Activated CD4-positive, alpha-beta memory T cell treated with anti-CD3 and anti-CD28 coated beads for 36 hours (primary cell): ENCODE data around the gene PPP1R12A. TPM values are rescaled to one million over a fixed set of nuclear protein-coding genes. Genes with fewer than 3 reads are reported as not detected.
"Not testable (repeated sequence)": the region's sequence is repeated elsewhere in the genome, so short reads cannot be mapped to it uniquely, and the experiment has no call there.

Source experiments
- CTCF ChIA-PET: fragments of 350-600 bp; sonication (Branson Sonifier 250); formaldehyde crosslinking; loops from one replicate; lab custom pipeline; 2021; ENCODE audit warnings: antibody characterized with exemption, inconsistent platforms; lab: Charles Lee
- POLR2A ChIA-PET: fragments of 350-600 bp; sonication (Branson Sonifier 250); formaldehyde crosslinking; loops from one replicate; lab custom pipeline; 2021; ENCODE audit warnings: antibody characterized with exemption; lab: Charles Lee
- DNase-seq: peaks from one replicate; pipeline ENCODE4 v3.0.0-alpha.2; 2020
- H3K27ac Mint-ChIP-seq: one replicate; pipeline ENCODE4 v1.8.0; 2021; ENCODE audit warnings: mixed read lengths
- H3K27me3 Mint-ChIP-seq: one replicate; pipeline ENCODE4 v1.8.0; 2021; ENCODE audit warnings: mixed read lengths
- H3K36me3 Mint-ChIP-seq: one replicate; pipeline ENCODE4 v1.8.0; 2021; ENCODE audit warnings: mixed read lengths
- H3K4me1 Mint-ChIP-seq: one replicate; pipeline ENCODE4 v1.8.0; 2021; ENCODE audit warnings: low read depth, mixed read lengths
- H3K4me3 Mint-ChIP-seq: one replicate; pipeline ENCODE4 v1.8.0; 2021; ENCODE audit warnings: mild to moderate bottlenecking, mixed read lengths
- H3K9me3 Mint-ChIP-seq: one replicate; pipeline ENCODE4 v1.8.0; 2021; ENCODE audit warnings: mixed read lengths
- intact Hi-C: fragments of 100-400 bp; cut with micrococcal nuclease; formaldehyde crosslinking; loops from one replicate; pipeline ENCODE4 v1.15.1; 2023
- total RNA-seq, 2 experiments: library from RNA; stranded (reverse); gene quantifications; one replicate each; pipeline ENCODE4 v1.2.3, GENCODE V29; 2021

The PPP1R12A gene
- total RNA-seq, 2 experiments from 2014 or later = 74.5 to 75.7 TPM

DNA sequence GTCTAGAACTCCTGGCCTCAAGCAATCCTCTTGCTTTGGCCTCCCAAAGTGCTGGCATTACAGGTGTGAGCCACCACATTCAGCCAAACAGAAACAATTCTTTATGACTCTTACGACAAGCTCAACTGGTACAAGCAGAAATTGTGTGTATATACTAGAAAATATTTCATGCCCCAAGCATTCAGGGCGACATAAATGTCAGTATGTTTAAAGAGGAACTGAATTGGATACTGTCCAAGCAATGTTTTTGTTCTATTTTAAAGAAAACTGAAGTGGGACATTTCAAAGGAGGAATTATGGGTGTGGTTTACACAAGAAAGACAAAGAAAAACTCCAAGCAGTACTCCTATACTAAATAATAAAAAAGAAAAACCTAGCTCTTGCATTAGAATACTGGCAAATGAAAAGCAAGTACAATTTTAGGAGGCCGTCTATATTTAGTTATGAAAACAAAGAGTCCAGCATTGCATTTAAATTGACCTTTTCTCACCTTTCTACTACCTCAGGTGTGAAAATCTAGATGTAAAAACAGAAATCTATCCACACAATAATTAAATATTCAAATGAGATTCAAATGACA, 48.9 kb downstream of the PPP1R12A start:
- no peak for DNase-seq
- CTCF ChIA-PET = interaction anchor here (0.7 to 2.7 kb wide), 8 partner anchors 13 to 384 kb away, joined by 3 to 11 read pairs (median 3); no protein-coding TSS in a partner anchor
- Mint-ChIP-seq H3K4me1 (peaks cover 63% of the 10 kb centered on the region), H3K36me3 (no peaks in the 10 kb centered on the region), H3K4me3 (no peak overlapping the region), H3K27me3 (no peaks in the 10 kb centered on the region), H3K27ac (no peak overlapping the region), H3K9me3 (no peaks in the 10 kb centered on the region)
- intact Hi-C loops = no loop called here
- POLR2A ChIA-PET = interaction anchor here (0.7 kb wide), 1 partner anchor 50 kb away, joined by 3 read pairs; no protein-coding TSS in a partner anchor

- POLR2A ChIA-PET = no interaction called here
- Mint-ChIP-seq H3K4me3 (no peak overlapping the region), H3K27me3 (no peaks in the 10 kb centered on the region), H3K4me1 (peaks cover 71% of the 10 kb centered on the region), H3K27ac (no peak overlapping the region), H3K36me3 (peaks cover 3% of the 10 kb centered on the region), H3K9me3 (no peaks in the 10 kb centered on the region)
- CTCF ChIA-PET = no interaction called here
- no peak for DNase-seq
- intact Hi-C loops = no loop called here
These were observed 50.4 kb downstream of the PPP1R12A start for GRCh38 chr12:79884401-79885006.

- Mint-ChIP-seq H3K27ac (no peak overlapping the region), H3K4me1 (peaks cover 70% of the 10 kb centered on the region), H3K9me3 (peaks cover 2% of the 10 kb centered on the region), H3K36me3 (peaks cover 10% of the 10 kb centered on the region), H3K4me3 (no peak overlapping the region), H3K27me3 (no peaks in the 10 kb centered on the region)
- intact Hi-C loops = no loop called here
- ChIA-PET POLR2A (no interaction called here), CTCF (interaction anchor here (0.7 to 0.8 kb wide), 2 partner anchors 48 to 387 kb away, joined by 3 to 4 read pairs; no protein-coding TSS in a partner anchor)
- no peak for DNase-seq
These were observed 51.7 kb downstream of the PPP1R12A start for GRCh38 chr12:79883216-79883615.

GRCh38 chr12:79881351-79881750, 53.5 kb downstream of the PPP1R12A start:
- Mint-ChIP-seq H3K4me1 (peaks cover 62% of the 10 kb centered on the region), H3K4me3 (no peak overlapping the region), H3K27ac (peak overlapping the region; percentile 30), H3K27me3 (no peaks in the 10 kb centered on the region), H3K36me3 (peaks cover 15% of the 10 kb centered on the region), H3K9me3 (peaks cover 2% of the 10 kb centered on the region)
- CTCF ChIA-PET = no interaction called here
- intact Hi-C loops = no loop called here
- no peak for DNase-seq
- POLR2A ChIA-PET = no interaction called here

- H3K36me3 Mint-ChIP-seq = peaks cover 17% of the 10 kb centered on the region
- H3K4me3 Mint-ChIP-seq, H3K9me3 Mint-ChIP-seq, H3K27ac Mint-ChIP-seq, POLR2A ChIA-PET, H3K27me3 Mint-ChIP-seq, CTCF ChIA-PET, DNase-seq, intact Hi-C loops: not testable (repeated sequence)
- H3K4me1 Mint-ChIP-seq = peaks cover 71% of the 10 kb centered on the region
These were observed 56.4 kb downstream of the PPP1R12A start for GRCh38 chr12:79878506-79878905.

- Mint-ChIP-seq H3K9me3 (peaks cover 2% of the 10 kb centered on the region), H3K4me3 (no peak overlapping the region), H3K27ac (no peak overlapping the region), H3K27me3 (no peaks in the 10 kb centered on the region), H3K36me3 (peaks cover 21% of the 10 kb centered on the region), H3K4me1 (peaks cover 67% of the 10 kb centered on the region)
- ChIA-PET POLR2A (no interaction called here), CTCF (interaction anchor here (0.6 kb wide), 1 partner anchor 391 kb away, joined by 3 read pairs; no protein-coding TSS in a partner anchor)
- DNase-seq = no peak
- intact Hi-C loops = no loop called here
These were observed 57.7 kb downstream of the PPP1R12A start for GRCh38 chr12:79877246-79877645.

GRCh38 chr12:79874665-79875064, 60.2 kb downstream of the PPP1R12A start:
- peaks cover 2% of the 10 kb centered on the region for H3K9me3 Mint-ChIP-seq
- peaks cover 32% of the 10 kb centered on the region for H3K36me3 Mint-ChIP-seq

DNA sequence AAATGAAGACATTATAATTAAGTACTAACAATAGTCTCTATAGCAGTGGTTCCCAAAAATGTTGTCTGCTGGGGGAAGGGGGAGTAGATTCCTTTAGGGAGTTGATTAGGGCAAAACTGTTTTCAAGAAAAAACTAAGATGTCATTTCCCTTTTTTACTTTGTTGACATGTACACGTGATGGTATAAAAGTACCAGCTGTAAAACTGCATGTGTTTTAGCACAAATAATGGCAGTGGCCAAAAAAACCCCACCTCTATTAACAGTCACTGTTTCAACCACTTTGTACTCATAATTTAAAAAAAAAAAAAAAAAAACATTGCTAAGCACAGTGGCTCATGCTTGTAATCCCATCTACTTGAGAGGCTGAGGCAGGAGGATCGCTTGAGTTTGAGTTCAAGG, 61.7 kb downstream of the PPP1R12A start:
- no peaks in the 10 kb centered on the region for H3K27me3 Mint-ChIP-seq
- no peak overlapping the region for H3K4me3 Mint-ChIP-seq
- ChIA-PET POLR2A (no interaction called here), CTCF (interaction anchor here (0.7 to 1.4 kb wide), 2 partner anchors 13 to 21 kb away, joined by 3 read pairs; no protein-coding TSS in a partner anchor)
- H3K36me3 Mint-ChIP-seq = peaks cover 39% of the 10 kb centered on the region
- DNase-seq = no peak
- no peaks in the 10 kb centered on the region for H3K9me3 Mint-ChIP-seq
- no peak overlapping the region for H3K27ac Mint-ChIP-seq
- peaks cover 42% of the 10 kb centered on the region for H3K4me1 Mint-ChIP-seq
- intact Hi-C loops = no loop called here

More at GRCh38 chr12:79874665-79875064, 60.2 kb downstream of the PPP1R12A start:
- CTCF ChIA-PET = no interaction called here
- no peak overlapping the region for H3K4me3 Mint-ChIP-seq
- no peak overlapping the region for H3K27ac Mint-ChIP-seq
- H3K4me1 Mint-ChIP-seq = peaks cover 48% of the 10 kb centered on the region
- no peak for DNase-seq
- no peaks in the 10 kb centered on the region for H3K27me3 Mint-ChIP-seq
- intact Hi-C loops = no loop called here
- POLR2A ChIA-PET = no interaction called here

DNA sequence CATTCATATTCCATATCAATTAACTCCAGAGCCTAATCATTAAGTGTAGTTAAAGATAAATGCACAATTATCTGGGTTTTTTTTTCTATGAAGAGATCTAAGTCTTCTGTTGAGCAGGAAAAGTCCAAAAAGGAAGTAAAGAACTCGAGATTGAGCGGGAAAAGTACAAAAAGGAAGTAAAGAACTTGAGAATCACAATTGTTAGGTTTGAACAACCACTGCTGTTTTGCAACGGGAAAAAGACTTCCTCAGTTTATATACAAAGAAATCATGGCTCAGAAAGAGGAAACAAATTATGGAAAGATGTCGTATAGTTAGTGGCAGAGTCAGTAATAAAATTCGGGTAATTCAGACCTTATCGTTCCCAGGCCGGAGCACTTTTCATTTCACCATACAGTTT, 63.3 kb downstream of the PPP1R12A start:
- peaks cover 39% of the 10 kb centered on the region for H3K4me1 Mint-ChIP-seq

DNA sequence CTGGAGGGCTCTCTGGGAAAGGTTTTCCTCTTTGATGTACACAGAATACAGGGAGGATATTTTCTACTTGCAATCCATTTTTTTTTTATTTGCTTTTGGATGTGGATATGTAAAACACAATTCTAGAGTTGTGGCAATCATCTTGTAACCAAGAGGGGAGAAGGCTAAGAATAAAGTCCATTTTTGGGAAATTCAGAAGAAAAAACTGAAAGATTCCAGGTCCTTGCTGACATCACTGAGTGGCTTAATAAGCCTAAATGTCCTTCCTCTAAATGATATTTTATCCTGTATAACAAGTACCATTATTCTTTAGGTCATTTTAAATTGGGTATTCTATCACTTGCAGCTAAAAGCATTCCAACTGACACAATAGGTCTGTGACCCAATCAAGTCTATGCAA, 64.0 kb downstream of the PPP1R12A start:
- Mint-ChIP-seq H3K27ac (no peak overlapping the region), H3K27me3 (no peaks in the 10 kb centered on the region), H3K4me3 (no peak overlapping the region), H3K36me3 (peaks cover 54% of the 10 kb centered on the region), H3K4me1 (peaks cover 39% of the 10 kb centered on the region), H3K9me3 (peaks cover 8% of the 10 kb centered on the region)
- ChIA-PET POLR2A (no interaction called here), CTCF (no interaction called here)
- intact Hi-C loops = no loop called here
- DNase-seq = no peak

More for the DNA sequence above, 63.3 kb downstream of the PPP1R12A start:
- no peak for DNase-seq
- intact Hi-C loops = no loop called here
- no peak overlapping the region for H3K27ac Mint-ChIP-seq
- ChIA-PET POLR2A (no interaction called here), CTCF (no interaction called here)
- H3K36me3 Mint-ChIP-seq = peaks cover 50% of the 10 kb centered on the region
- no peak overlapping the region for H3K4me3 Mint-ChIP-seq
- peaks cover 3% of the 10 kb centered on the region for H3K9me3 Mint-ChIP-seq
- no peaks in the 10 kb centered on the region for H3K27me3 Mint-ChIP-seq

GRCh38 chr12:79859646-79860045, 75.3 kb downstream of the PPP1R12A start:
- CTCF ChIA-PET = no interaction called here

GRCh38 chr12:79858518-79858917, 76.4 kb downstream of the PPP1R12A start:
- no peaks in the 10 kb centered on the region for H3K27me3 Mint-ChIP-seq
- CTCF ChIA-PET = no interaction called here
- H3K27ac Mint-ChIP-seq = no peak overlapping the region
- H3K4me1 Mint-ChIP-seq = peaks cover 20% of the 10 kb centered on the region
- no peak overlapping the region for H3K4me3 Mint-ChIP-seq
- intact Hi-C loops = no loop called here
- H3K36me3 Mint-ChIP-seq = peaks cover 45% of the 10 kb centered on the region
- POLR2A ChIA-PET = no interaction called here
- H3K9me3 Mint-ChIP-seq = peaks cover 14% of the 10 kb centered on the region
- DNase-seq = no peak

More at GRCh38 chr12:79859646-79860045, 75.3 kb downstream of the PPP1R12A start:
- Mint-ChIP-seq H3K9me3 (peaks cover 16% of the 10 kb centered on the region), H3K36me3 (peaks cover 48% of the 10 kb centered on the region), H3K27me3 (no peaks in the 10 kb centered on the region), H3K27ac (no peak overlapping the region), H3K4me1 (peaks cover 28% of the 10 kb centered on the region), H3K4me3 (no peak overlapping the region)
- intact Hi-C loops = no loop called here
- DNase-seq = no peak
- POLR2A ChIA-PET = no interaction called here
